Measurements from ENCODE around the gene TSPAN32.
"Not testable (repeated sequence)": the region's sequence is repeated elsewhere in the genome, so short reads cannot be mapped to it uniquely, and the experiment has no call there.

The TSPAN32 gene

DNA sequence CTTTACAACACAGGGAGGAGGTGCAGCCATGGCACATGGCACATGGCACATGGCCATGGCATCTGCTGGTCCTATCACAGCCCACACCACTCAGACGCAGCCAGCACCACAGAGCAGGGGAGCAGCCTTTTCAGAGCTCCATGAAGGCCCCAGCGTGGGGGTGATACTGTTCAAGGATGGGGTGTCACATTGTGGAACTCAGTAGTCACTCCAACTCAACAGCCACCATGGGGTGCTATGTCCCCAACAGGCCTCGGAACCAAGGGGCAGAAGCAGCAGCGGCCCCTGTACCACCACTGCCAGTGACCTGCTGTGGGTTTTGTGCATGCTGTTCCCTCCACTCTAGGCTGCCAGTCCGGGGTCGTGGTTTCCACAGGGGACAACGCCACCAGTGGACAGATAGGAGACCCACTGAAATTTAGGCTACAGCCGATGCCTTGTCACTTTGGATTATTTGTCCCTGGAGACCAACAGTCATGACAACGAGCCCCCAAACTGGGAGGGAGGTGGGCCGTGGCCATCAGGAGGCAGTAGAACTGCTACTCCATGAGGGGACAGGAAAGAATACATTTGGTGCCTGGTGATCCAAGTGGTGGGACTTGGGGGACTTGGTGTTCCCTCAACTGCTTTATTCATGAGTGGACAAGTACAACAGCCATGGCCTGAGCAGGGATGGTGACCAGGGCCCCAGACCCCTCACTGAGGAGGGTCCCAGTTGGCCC is 44.9 kb downstream of the TSPAN32 start:
- no peak for FAIRE-seq

DNA sequence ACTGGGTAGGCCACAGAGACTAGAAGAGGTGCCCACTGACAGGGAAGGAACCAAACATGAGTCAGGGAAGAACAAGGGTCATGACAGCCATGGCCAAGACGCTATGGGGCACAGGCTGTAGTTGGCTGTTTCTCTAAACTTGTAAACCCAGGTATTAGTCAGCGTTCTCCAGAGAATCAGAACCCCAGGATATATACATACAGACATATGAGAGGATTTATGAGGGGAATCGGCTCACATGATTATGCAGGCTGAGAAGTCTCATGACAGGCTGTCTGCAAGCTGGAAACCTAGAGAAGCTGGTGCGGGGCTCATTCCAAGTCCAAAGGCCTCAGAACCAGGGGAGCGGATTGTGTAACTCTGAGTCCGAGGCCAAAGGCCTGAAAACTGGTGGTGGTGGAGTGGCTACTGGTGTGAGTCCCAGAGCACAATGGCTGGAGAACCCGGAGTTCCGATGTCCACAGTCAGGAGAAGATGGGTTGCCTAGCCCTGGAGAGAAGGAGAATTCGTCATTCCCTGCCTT is 45.6 kb downstream of the TSPAN32 start:
- FAIRE-seq, result no peak

- no peak for FAIRE-seq
Observed at GRCh38 chr11:2348986-2349385, 47.2 kb downstream of the TSPAN32 start.

GRCh38 chr11:2351701-2352100 is 49.9 kb downstream of the TSPAN32 start:
- FAIRE-seq, result no peak

DNA sequence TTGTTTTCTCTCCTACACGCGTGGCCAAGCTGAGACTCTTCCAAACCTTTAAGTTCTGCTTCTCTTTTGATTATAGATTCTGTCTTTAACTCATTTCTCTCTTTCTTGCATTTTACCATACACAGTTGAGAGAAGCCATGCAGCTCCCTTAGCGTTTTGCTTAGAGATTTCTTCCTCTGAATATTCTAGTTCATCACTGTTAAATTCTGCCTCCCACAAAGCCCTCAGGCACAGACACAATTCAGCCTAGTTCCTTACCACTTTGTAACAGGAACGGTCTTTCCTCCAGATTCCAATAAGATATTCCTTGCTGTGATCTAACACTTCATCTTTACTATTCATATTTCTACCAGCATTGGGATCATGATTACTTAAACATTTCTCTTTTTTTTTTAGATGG is 50.6 kb downstream of the TSPAN32 start:
- FAIRE-seq, result no peak

GRCh38 chr11:2355000-2355644 is 53.3 kb downstream of the TSPAN32 start:
- no peak for FAIRE-seq

DNA sequence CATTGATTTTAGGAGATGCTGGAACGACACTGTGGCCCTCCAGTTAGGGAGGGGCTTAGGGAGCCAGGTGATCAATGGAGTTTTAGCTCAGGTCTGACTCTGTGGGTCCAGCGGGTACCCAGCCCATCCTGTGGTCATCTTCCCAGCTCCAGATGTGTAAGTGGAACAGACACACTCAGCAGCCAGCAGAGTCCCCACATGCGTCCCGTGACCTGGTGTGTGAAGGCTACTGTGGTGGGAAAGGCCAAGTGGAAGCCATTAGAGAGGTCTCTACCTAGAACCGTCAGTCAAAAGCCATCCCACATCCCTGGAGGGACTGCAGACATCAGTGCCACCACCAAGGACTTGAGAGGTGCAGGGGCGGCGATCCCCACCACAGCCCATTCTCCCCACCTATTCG is 55.4 kb downstream of the TSPAN32 start:
- no peak for FAIRE-seq

DNA sequence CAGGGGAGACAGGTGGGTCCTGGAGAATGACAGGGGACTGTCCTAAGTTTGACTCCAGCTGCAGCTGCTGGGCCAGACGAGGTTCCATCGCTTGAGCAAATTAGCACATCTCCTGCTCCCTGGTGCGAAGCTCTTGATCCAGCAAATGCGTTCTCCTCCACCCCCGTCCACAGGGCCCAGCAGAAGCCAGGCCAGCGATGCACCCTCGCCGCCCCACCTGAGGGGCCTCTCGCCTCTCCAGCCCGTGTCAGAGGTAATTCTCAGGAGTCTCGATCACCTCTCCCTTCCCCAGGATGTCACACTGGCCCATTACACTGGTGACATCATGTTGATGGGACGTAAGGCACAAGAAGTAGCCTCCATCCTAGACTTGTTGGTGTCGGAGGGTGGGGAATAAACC is 55.8 kb downstream of the TSPAN32 start:
- not testable (repeated sequence) for FAIRE-seq

DNA sequence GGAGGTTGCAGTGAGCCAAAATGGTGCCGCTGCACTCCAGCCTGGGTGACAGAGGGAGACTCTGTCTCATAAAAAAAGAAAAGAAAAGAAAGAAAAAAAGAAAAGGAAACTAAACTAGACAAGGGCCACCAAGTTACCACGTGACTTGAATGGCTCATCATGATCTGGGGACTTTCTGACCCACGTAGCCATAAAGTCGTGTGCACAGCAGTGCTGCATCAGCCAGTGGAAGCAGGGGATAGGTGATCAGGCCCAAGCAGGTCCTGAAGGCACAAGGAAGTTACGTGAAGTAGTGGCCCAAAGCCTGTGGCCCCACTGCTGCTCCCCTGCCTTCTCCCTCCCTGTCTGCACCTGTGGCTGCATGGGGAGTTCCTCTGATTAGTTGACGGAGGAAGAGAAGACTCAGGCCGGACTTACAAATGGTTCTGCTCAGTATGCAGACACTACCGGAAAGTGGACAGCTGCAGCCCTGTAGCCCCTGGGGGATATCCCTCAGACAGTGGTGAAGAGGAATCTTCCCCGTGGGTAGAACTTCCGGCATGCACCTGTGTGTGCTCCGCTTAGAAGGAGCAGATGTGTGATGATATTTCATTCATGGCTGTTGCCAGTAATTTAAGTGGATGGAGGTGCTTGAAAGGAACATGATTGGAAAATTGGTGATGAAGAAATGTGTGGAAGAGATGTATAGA is 57.1 kb downstream of the TSPAN32 start:
- FAIRE-seq, result no peak

DNA sequence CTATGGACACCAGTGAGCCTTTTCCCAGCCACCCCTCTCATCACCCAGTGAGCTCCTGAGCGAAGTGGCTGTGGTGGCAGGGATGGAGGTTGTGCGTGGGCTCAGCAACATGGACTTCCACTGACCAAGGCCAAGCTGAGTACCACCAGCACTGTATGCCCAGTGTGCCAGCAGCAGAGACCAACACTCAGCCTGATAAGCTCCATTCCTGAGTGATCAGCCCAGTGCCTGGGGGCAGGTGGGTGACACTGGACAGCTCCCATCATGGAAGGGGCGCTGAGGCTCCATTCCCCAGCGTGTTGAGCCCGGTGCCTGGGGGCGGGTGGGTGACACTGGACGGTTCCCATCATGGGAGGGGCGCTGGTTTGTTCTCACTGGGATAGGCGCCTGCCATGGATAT is 57.7 kb downstream of the TSPAN32 start:
- no peak for FAIRE-seq

DNA sequence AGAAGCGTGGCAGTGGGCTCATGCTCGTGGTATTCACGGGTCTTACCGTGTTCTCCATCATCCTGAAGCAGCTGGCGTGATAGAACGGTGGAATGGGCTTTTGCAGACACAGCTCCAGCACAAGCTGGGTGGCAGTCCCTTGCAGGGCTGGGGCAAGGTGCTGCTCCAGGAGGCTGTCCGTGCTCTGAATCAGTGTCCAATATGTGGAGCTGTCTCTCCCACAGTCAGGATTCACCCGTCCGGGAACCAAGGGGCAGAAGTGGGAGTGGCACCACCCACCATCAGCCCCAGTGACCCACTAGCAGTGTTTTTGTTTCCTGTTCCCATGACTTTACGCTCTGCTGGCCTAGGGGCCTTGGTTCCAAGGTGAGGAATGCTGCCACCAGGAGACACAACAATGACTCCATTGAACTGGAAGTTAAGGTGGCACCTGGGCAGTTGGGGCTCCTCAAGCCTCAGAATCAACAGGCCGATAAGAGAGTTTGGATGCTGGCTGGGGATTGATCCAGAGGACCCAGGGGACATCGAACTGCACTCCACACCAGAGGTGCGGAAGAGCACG is 58.3 kb downstream of the TSPAN32 start:
- FAIRE-seq, result no peak

DNA sequence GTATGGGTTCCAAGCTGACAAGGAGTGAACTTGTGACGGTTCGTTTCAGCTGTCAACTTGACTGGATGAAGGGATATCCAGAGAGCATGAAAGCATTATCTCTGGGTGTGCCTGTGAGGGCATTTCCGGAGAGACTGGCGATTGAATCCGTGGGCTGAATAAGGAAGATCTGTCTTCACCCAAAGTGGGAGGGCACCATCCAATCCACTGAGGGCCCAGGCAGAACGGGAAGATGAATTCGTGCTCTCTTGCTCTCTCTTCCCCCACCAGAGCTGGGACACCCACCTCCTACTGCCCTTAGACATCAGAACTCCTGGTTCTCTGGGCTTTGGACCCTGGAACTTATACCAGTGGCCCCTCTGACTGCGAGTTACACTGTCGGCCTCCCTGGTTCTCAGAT is 59.8 kb downstream of the TSPAN32 start:
- FAIRE-seq, result no peak

DNA sequence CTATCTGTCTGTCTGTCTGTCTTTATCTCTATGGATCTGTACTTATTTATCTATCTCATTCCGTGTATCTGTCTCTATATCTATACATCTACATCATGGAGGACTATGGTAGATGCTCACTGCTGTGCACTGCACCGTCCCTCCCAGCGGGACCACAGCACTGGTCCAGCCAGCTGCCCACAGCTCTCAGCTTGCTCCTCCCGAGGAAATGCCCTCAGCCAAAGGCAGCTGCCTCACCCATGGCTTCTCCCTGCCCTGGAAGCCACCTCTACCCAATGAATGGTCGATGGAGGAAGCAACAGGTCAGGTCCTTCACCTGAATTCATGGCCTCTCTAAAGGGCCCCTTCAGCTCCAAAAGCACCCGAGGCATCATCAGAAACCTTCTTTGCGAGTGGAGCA is 60.6 kb downstream of the TSPAN32 start:
- FAIRE-seq, result no peak

- FAIRE-seq, result no peak
Observed at GRCh38 chr11:2363130-2363529, 61.3 kb downstream of the TSPAN32 start.

- no peak for FAIRE-seq
Observed at GRCh38 chr11:2363577-2364370, 62.0 kb downstream of the TSPAN32 start.

GRCh38 chr11:2364386-2364785 is 62.6 kb downstream of the TSPAN32 start:
- not testable (repeated sequence) for FAIRE-seq

GRCh38 chr11:2365571-2366210 is 63.9 kb downstream of the TSPAN32 start:
- no peak for FAIRE-seq

GRCh38 chr11:2366276-2366675 is 64.5 kb downstream of the TSPAN32 start:
- FAIRE-seq, result no peak

DNA sequence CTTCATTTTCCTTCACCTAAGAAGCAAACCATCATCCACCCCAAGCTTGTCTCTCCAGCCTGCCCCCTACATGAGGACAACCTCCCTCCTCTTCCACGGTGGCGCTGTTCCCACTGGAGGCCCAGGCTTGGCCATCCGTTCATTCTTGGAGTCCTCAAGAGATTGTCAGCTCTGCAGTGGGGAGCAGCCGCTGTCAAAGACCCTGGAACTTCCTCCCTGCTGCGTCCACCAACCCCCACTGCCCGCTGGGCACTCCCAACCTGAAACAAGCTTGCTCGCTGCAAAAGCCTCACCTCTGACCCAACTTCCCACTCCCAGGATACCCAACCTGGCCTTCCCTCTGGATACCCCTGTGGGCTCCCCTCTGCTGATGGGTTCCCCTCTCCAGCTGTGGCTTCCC is 64.9 kb downstream of the TSPAN32 start:
- FAIRE-seq, result no peak

DNA sequence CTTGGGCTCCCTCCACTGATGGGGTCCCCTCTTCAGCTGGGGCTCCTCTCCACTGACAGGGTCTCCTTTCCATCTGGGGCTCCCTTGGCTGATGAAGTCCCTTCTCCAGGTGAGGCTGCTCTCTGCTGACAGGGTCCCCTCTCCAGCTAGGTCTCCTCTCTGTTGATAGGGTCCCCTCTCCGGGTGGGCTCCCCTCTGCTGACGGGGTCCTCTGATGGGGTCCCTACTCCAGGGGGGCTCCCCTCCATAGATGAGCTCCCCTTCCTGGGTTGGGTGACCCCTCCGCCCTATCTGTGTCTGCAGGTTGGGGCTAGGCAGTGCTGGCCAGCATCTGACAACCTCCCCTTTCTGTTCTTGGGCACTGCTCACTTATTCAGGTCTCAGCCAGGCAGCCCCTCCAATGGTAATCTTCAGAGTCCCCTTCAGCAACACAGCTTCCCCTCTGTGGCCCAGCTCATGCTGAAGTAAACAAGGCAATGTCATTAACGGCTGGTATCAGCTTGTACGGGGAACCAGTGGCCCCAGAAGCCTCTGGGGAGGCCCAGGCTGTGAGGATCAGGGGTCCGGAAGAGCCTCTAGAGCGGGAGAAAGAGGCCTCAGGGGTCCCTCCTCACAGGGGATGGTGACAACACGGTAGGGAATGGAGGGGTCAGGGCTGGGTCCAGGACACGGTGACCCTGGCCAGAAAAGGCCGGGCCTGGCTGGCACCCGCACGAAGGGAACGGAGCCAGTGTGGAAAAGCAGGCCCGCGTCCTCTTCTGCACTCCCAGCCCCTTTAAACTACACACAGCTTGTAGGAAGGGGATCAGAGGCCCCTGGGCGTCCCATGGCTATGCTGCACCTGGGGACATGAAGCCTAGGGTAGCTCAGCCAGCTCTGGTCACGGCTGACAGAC is 65.7 kb downstream of the TSPAN32 start:
- no peak for FAIRE-seq
